NB4 (cell line): ENCODE data around the gene THUMPD1.

ENCODE experiments used
- CTCF ChIP-seq: IDR thresholded peaks from one replicate; pipeline ENCODE4 v1.5.1; 2012; ENCODE audit warnings: low read depth, low read length
- MYC ChIP-seq: IDR thresholded peaks from 2 replicates; pipeline ENCODE4 v1.6.1; 2011; ENCODE audit warnings: low read depth, low read length
- POLR2A ChIP-seq: IDR thresholded peaks from 2 replicates; pipeline ENCODE4 v1.6.1; 2011; ENCODE audit warnings: mild to moderate bottlenecking; ENCODE audit not compliant: insufficient read length; ENCODE audit errors: extremely low read depth

GRCh38 chr16:20747030-20747816, 5.6 kb upstream of the THUMPD1 start:
- TF ChIP-seq POLR2A: no peak
- no peak for TF ChIP-seq CTCF
- no peak for TF ChIP-seq MYC
